Neuronal stem cell (in vitro differentiated cells): ENCODE measurements around the gene CLIC5.
A peak's percentile ranks its signal among the peaks of the same experiment; 100 is the strongest.

Experiments
- DNase-seq: peaks from one replicate; pipeline ENCODE4 v3.0.0-alpha.2; 2013; ENCODE audit warnings: low spot score
- H2AFZ ChIP-seq: one replicate; pipeline ENCODE4 v1.6.1; 2013; ENCODE audit warnings: mild to moderate bottlenecking, low read length, inconsistent platforms
- H2AK5ac ChIP-seq: 2 replicates; pipeline ENCODE4 v1.6.1; 2013; ENCODE audit warnings: low read depth, mild to moderate bottlenecking, inconsistent platforms, low read length, moderate library complexity, mixed read lengths
- H2BK120ac ChIP-seq: 2 replicates; pipeline ENCODE4 v1.6.1; 2013; ENCODE audit warnings: low read depth, mild to moderate bottlenecking, inconsistent platforms, low read length, moderate library complexity, mixed read lengths
- H2BK12ac ChIP-seq: one replicate; pipeline ENCODE4 v1.6.1; 2013; ENCODE audit warnings: low read length, inconsistent platforms
- H2BK15ac ChIP-seq: 2 replicates; pipeline ENCODE4 v1.6.1; 2013; ENCODE audit warnings: mild to moderate bottlenecking, low read length, inconsistent platforms, mixed read lengths
- H2BK5ac ChIP-seq: one replicate; pipeline ENCODE4 v1.6.1; 2013; ENCODE audit warnings: inconsistent platforms, mild to moderate bottlenecking, low read length, moderate library complexity
- H3K14ac ChIP-seq: one replicate; pipeline ENCODE4 v1.6.1; 2013; ENCODE audit warnings: low read length, inconsistent platforms
- H3K18ac ChIP-seq: 2 replicates; pipeline ENCODE4 v1.6.1; 2013; ENCODE audit warnings: low read length, inconsistent platforms
- H3K23ac ChIP-seq: 2 replicates; pipeline ENCODE4 v1.6.1; 2013; ENCODE audit warnings: low read depth, mild to moderate bottlenecking, mixed read lengths, low read length, inconsistent platforms; ENCODE audit not compliant: poor library complexity
- H3K27ac ChIP-seq: replicated peaks from 3 replicates; pipeline ENCODE4 v1.5.1; 2013; ENCODE audit warnings: low read length, inconsistent platforms
- H3K27me3 ChIP-seq, 3 experiments: 2 replicates each; pipeline ENCODE4 v1.6.1; 2013; ENCODE audit warnings: low read length in 3 of 3, mild to moderate bottlenecking in 2 of 3, inconsistent platforms in 1 of 3, low read depth in 1 of 3, mixed read lengths in 1 of 3, moderate library complexity in 1 of 3; ENCODE audit not compliant: control insufficient read depth in 3 of 3, insufficient read depth in 3 of 3
- H3K36me3 ChIP-seq, 2 donors: replicated peaks in 1 of 2; 2 replicates each; pipeline ENCODE4 v1.6.1; 2013; ENCODE audit warnings: low read length in 2 of 2; ENCODE audit not compliant: control insufficient read depth in 2 of 2, insufficient read depth in 2 of 2
- H3K4ac ChIP-seq: 2 replicates; pipeline ENCODE4 v1.6.1; 2013; ENCODE audit warnings: inconsistent platforms, mild to moderate bottlenecking, low read length, moderate library complexity
- H3K4me1 ChIP-seq, 2 donors: 1 replicate in 1 of 2; 2 replicates in 1 of 2; pipeline ENCODE4 v1.6.1; 2013; ENCODE audit warnings: low read length in 2 of 2, low read depth in 1 of 2; ENCODE audit not compliant: control insufficient read depth in 2 of 2, insufficient read depth in 1 of 2
- H3K4me2 ChIP-seq: one replicate; pipeline ENCODE4 v1.6.1; 2013; ENCODE audit warnings: mild to moderate bottlenecking, low read length, inconsistent platforms; ENCODE audit not compliant: insufficient read depth, poor library complexity, severe bottlenecking
- H3K4me3 ChIP-seq, 2 donors: 2 replicates each; pipeline ENCODE4 v1.5.1; 2013; ENCODE audit warnings: low read length in 2 of 2, mild to moderate bottlenecking in 2 of 2, inconsistent platforms in 1 of 2, moderate library complexity in 1 of 2
- H3K79me1 ChIP-seq: one replicate; pipeline ENCODE4 v1.6.1; 2013; ENCODE audit warnings: low read depth, mild to moderate bottlenecking, inconsistent platforms, low read length, moderate library complexity
- H3K9ac ChIP-seq: one replicate; pipeline ENCODE4 v1.6.1; 2013; ENCODE audit warnings: mild to moderate bottlenecking, low read depth, low read length, inconsistent platforms; ENCODE audit not compliant: poor library complexity
- H3K9me3 ChIP-seq, 2 donors: replicated peaks in 1 of 2; 2 replicates each; pipeline versions ENCODE3 to v1.6.1; 2013; ENCODE audit warnings: low read length in 2 of 2, mild to moderate bottlenecking in 2 of 2, inconsistent platforms in 1 of 2, low read depth in 1 of 2, mixed read lengths in 1 of 2, moderate library complexity in 1 of 2; ENCODE audit not compliant: control insufficient read depth in 2 of 2, insufficient read depth in 1 of 2
- H4K8ac ChIP-seq: one replicate; pipeline ENCODE4 v1.6.1; 2013; ENCODE audit warnings: low read depth, mild to moderate bottlenecking, inconsistent platforms, low read length, moderate library complexity
- H4K91ac ChIP-seq: one replicate; pipeline ENCODE4 v1.6.1; 2013; ENCODE audit warnings: low read length, low read depth, mild to moderate bottlenecking, inconsistent platforms; ENCODE audit not compliant: poor library complexity
- WGBS, 2 donors: extraction: QIAGEN DNeasy Blood & Tissue Kit; methylation state at CpG; one replicate each; pipeline ENCODE4 v1.1.7; 2013; ENCODE audit warnings: missing lambda C conversion rate in 2 of 2, mixed read lengths in 1 of 2; ENCODE audit not compliant: insufficient read length in 2 of 2, insufficient replicate concordance in 1 of 2; ENCODE audit errors: extremely low coverage in 2 of 2; 5-methylcytosine and 5-hydroxymethylcytosine counted together

The CLIC5 gene

DNA sequence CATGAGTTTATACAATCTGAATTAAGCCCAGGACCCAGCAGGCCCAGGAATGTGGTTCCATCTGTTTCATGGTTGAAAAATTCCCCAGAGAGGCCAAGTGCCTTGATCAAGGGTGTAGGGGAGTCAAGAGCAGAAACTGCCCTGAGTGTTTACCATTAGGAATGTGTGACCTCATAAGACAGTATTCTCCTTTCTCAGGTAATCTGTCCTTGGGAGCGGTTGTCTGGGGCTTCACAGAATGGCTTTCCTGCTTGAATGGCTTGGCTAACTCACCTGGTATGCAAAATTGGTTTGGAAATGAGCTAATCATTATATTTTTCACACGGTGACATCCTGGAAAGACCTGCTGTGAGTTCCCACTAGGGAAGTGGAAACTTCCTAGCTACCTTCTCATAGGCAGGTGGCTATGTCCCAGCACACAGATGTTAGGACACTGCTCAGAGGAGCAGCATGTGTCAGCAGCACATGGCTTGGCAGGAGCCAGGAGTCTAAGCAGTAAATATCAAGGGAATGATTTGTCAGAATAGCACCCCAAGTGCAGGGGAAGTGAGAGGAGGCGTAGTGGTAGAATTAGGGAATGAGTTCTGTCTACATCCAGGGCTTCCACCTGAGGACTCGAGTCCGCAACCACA, 17.7 kb downstream of the CLIC5 start:
- H3K79me1 ChIP-seq, result no peaks in the 10 kb centered on the region
- H3K14ac ChIP-seq, result no peak overlapping the region
- H3K27ac ChIP-seq, result no peak overlapping the region
- H3K9me3 ChIP-seq, result peaks cover 0 to 2% of the 10 kb centered on the region in 2 donors
- no CpG with 5 or more reads among the region's 5 CpGs for WGBS, 2 donors
- H2BK15ac ChIP-seq, result no peak overlapping the region
- no peak overlapping the region for H3K23ac ChIP-seq
- no peak overlapping the region for H3K4me2 ChIP-seq
- H3K4me3 ChIP-seq, result no peak overlapping the region
- H3K18ac ChIP-seq, result no peak overlapping the region
- no peak overlapping the region for H2BK5ac ChIP-seq
- no peak for DNase-seq
- no peak overlapping the region for H3K9ac ChIP-seq
- no peaks in the 10 kb centered on the region for H3K27me3 ChIP-seq
- no peak overlapping the region for H2BK12ac ChIP-seq
- no peaks in the 10 kb centered on the region for H3K36me3 ChIP-seq
- no peak overlapping the region for H3K4ac ChIP-seq
- no peak overlapping the region for H2BK120ac ChIP-seq
- no peaks in the 10 kb centered on the region for H3K4me1 ChIP-seq
- H2AK5ac ChIP-seq, result no peak overlapping the region
- no peak overlapping the region for H4K8ac ChIP-seq
- H2AFZ ChIP-seq, result no peak overlapping the region
- H4K91ac ChIP-seq, result no peak overlapping the region

DNA sequence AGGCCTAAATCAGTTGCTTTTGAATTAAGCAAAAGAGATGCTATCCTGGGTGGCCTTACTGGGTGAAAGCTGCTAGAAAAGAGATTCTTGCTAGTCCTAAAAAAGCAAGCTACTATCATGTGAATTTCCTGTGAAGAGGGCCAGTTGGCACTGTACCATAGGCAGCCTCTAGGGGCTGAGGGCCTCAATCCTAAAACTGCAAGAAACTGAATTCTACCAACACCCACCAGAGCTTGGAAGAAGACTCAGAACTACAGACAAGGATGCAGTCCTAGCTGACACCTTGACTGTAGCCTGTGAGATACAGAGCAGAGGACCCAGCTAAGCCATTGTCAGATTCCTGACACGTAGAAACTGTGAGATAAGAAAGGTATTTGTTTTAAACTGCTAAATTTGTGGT, 24.5 kb downstream of the CLIC5 start:
- H2AFZ ChIP-seq, result no peak overlapping the region
- H3K4me3 ChIP-seq, result no peak overlapping the region
- H3K4me2 ChIP-seq, result no peak overlapping the region
- DNase-seq, result no peak
- no peak overlapping the region for H2BK15ac ChIP-seq
- H3K36me3 ChIP-seq, result no peaks in the 10 kb centered on the region
- no peak overlapping the region for H3K27ac ChIP-seq
- no peak overlapping the region for H2BK5ac ChIP-seq
- no peak overlapping the region for H3K14ac ChIP-seq
- peaks cover 0 to 3% of the 10 kb centered on the region in 2 donors for H3K4me1 ChIP-seq
- no peak overlapping the region for H3K9ac ChIP-seq
- no peak overlapping the region for H3K4ac ChIP-seq
- no peak overlapping the region for H2BK120ac ChIP-seq
- H3K79me1 ChIP-seq, result no peaks in the 10 kb centered on the region
- no peaks in the 10 kb centered on the region for H3K27me3 ChIP-seq
- no peak overlapping the region for H3K23ac ChIP-seq
- H3K9me3 ChIP-seq, result peaks cover 0 to 2% of the 10 kb centered on the region in 2 donors
- H3K18ac ChIP-seq, result no peak overlapping the region
- no peak overlapping the region for H2AK5ac ChIP-seq
- no CpG with 5 or more reads among the region's 1 CpG for WGBS, 2 donors
- no peak overlapping the region for H2BK12ac ChIP-seq
- no peak overlapping the region for H4K91ac ChIP-seq
- H4K8ac ChIP-seq, result no peak overlapping the region

DNA sequence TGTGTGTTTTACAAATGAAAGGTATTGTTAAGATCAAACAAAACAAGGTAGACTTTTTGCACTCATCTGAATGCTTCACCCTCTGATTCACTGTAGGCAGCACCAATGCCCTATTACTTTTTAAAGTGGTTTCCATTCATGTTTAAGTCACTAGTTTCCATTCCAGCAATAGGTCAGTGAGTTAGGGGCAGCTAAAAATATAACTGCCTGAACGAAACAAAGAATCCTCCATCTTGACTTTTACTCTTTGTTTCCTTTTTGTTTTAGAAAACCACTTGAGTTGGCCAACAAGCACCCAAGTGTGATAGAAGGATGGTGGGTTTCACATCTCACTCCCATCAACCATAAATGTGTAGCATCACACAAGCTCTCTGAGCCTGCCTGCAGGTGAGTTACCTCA, 25.5 kb downstream of the CLIC5 start:
- Histone ChIP-seq H2AK5ac (no peak overlapping the region), H4K91ac (no peak overlapping the region), H3K36me3 (no peaks in the 10 kb centered on the region), H2BK15ac (no peak overlapping the region), H3K4me2 (no peak overlapping the region), H3K4me1 (peaks cover 0 to 3% of the 10 kb centered on the region in 2 donors), H4K8ac (no peak overlapping the region), H3K14ac (no peak overlapping the region), H3K23ac (no peak overlapping the region), H2BK12ac (no peak overlapping the region), H3K18ac (no peak overlapping the region), H3K9me3 (no peaks in the 10 kb centered on the region), H2BK120ac (no peak overlapping the region), H3K79me1 (no peaks in the 10 kb centered on the region), H2AFZ (no peak overlapping the region), H3K27me3 (no peaks in the 10 kb centered on the region), H3K27ac (no peak overlapping the region), H2BK5ac (no peak overlapping the region), H3K9ac (no peak overlapping the region), H3K4ac (no peak overlapping the region), H3K4me3 (no peak overlapping the region)
- no peak for DNase-seq
- WGBS, 2 donors, result no CpG with 5 or more reads among the region's 1 CpG

DNA sequence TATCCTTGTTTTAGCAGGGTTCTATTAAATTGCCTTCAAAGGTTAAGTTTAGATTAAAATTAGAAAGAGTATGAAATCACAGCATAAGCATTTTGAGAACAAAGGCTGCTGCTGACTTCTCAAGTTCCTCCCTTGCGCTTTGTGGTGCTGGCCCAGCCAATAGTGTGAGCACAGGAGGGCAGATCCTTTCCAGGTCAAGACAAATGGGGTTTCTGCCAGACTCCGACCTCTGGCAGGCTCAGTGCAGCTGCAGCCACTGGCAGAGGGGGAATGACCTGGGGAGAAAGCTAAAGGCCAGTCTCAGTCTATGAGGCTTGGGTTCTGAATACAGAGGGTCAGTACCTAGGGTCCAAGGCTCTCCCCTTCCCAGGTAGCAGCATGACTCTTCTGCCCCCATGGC, 27.0 kb downstream of the CLIC5 start:
- H3K27ac ChIP-seq, result no peak overlapping the region
- no peaks in the 10 kb centered on the region for H3K9me3 ChIP-seq
- H3K4ac ChIP-seq, result no peak overlapping the region
- H3K23ac ChIP-seq, result no peak overlapping the region
- no CpG with 5 or more reads among the region's 2 CpGs for WGBS, 2 donors
- H2BK5ac ChIP-seq, result no peak overlapping the region
- no peaks in the 10 kb centered on the region for H3K79me1 ChIP-seq
- H3K14ac ChIP-seq, result peak overlapping the region; percentile 39
- no peak overlapping the region for H2BK15ac ChIP-seq
- no peak overlapping the region for H2BK120ac ChIP-seq
- H3K4me1 ChIP-seq, result peaks cover 0 to 3% of the 10 kb centered on the region in 2 donors
- H4K8ac ChIP-seq, result no peak overlapping the region
- H3K27me3 ChIP-seq, result no peaks in the 10 kb centered on the region
- no peak overlapping the region for H2BK12ac ChIP-seq
- DNase-seq, result no peak
- H3K36me3 ChIP-seq, result no peaks in the 10 kb centered on the region
- no peak overlapping the region for H4K91ac ChIP-seq
- no peak overlapping the region for H3K4me3 ChIP-seq
- H3K4me2 ChIP-seq, result no peak overlapping the region
- no peak overlapping the region for H2AK5ac ChIP-seq
- H3K9ac ChIP-seq, result no peak overlapping the region
- H2AFZ ChIP-seq, result no peak overlapping the region
- H3K18ac ChIP-seq, result no peak overlapping the region
